DMS53 treated with DMSO at 0.1 percent for 48 hours (cell line): ENCODE results near the gene PI4K2B.
A peak's percentile ranks its signal among the peaks of the same experiment; 100 is the strongest.
"Not testable (repeated sequence)": the region's sequence is repeated elsewhere in the genome, so short reads cannot be mapped to it uniquely, and the experiment has no call there.

Experiments used
- DNase-seq: peaks from one replicate; lab custom pipeline; 2025; ENCODE audit not compliant: unreplicated experiment; lab: John Stamatoyannopoulos, UW

PI4K2B gene

DNA sequence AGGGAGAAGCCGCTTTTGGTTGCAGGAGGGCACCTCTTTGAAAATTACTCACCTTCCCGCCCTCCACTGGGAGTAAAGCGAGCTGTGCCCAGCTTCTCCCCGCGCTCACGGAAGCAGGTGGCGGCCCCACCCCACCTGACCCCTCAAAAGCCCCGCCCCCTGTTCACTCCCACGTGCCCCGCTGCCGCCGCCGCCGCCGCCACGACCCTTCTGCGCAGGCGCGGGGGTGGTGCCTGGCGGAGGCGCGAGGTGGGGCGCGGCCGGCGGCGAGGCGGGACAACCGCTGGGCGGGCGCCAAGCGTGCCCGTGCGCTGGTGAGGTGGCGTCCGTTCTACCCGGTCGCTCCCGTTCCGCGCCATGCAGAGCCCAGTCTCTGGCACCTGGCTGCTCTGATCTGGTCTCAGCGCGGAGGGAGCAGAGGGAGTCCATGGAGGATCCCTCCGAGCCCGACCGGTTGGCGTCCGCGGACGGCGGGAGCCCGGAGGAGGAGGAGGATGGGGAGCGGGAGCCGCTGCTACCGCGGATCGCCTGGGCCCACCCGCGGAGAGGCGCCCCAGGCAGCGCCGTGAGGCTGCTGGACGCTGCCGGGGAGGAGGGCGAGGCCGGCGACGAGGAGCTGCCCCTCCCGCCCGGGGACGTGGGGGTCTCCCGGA is at the start of gene PI4K2B:
Gene PI4K2B, plus strand, starts transcription at position 297 of the 653 bp plus-strand sequence. Its CDS starts 131 bp downstream, at position 428.
- peak; percentile 93 for DNase-seq

DNA sequence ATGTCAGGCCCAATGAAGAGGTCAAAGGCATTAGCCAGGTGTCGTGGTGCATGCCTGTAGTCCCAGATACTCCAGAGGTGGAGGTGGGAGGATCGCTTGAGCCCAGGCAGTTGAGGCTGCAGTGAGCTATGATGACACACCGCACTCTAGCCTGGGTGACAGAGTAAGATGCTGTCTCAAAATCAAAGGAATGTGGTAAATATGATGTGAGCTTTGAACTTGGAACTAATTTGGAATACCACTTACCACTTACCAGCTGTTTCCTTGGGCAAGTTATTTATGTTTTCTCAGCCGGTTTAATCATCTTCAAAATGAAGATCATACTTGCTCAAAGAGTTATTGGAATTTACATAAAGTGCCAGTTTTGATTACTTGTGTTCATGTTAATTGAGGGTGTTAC is 49.8 kb upstream of the PI4K2B start:
- DNase-seq: no peak

DNA sequence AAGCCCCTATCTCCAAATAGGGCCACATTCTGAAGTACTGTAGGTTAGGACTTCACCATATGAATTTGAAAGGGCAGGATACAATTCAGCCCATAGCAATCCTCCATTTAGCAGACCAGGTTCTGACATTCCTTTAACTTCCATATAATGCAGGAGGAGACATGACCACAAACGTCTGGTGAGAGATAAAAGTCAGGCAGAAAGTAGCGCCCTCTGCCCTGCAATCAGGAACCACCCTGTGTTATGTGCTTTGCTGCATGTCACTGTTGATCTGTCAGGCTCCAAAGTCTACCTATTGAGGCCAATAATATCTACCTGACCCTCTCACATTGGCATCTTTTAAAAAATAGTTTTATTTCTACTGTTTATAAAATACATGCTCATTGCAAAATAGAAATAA is 43.4 kb upstream of the PI4K2B start:
- DNase-seq: no peak

DNA sequence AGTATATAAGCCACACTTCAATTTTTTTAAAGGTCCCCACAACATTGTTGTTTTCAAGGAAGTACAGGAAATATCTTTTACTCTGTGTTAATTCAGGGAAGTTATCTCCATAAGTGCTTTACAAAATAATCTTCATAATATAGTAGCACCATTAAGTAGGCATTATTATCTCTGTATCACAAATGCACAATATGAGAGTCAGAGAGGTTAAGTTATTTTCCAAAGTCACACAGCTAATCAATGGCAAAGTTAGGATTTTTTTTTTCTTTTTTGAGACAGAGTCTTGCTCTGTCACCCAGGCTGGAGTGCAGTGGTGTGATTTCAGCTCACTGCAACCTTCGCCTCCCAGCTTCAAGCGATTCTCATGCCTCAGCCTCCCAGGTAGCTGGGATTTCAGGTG is 35.1 kb upstream of the PI4K2B start:
- DNase-seq: no peak

DNA sequence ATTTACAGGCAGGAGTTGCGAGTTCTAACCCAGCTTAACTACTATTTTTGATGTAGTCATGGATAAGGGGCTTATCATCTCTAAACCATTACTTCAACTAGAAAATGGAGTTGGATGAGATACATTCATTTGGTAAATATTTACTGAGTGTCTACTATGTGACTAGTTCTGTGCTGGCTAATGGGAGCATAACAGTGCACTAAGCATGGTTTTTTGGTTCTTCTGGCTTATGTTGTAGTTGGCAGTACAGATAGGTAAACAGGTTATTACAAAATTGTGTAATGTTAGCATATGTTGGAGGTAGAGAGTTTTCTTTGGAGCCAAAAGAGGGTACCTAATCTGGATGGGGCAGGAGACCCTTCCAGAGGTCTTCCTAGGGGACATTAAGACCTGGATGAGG is 25.8 kb upstream of the PI4K2B start:
- no peak for DNase-seq

DNA sequence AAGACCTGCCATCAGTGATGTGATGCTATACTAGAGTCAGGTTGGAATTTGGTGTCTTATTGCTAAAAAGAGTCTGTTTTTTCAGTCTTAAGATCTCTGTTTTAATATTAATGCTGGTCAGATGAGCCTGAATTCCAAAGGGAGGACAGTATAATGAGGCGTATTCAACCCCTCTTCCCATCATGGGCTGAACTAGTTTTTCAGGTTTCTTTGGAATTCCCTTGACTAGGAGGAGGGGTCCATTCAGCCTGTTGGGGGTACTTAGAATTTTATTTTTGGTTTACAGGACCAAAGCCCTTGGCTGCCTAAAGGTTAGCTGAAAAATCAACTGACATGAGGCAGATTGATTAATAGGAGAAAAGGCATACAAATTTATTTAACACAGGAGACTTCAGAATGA is 24.1 kb upstream of the PI4K2B start:
- no peak for DNase-seq

DNA sequence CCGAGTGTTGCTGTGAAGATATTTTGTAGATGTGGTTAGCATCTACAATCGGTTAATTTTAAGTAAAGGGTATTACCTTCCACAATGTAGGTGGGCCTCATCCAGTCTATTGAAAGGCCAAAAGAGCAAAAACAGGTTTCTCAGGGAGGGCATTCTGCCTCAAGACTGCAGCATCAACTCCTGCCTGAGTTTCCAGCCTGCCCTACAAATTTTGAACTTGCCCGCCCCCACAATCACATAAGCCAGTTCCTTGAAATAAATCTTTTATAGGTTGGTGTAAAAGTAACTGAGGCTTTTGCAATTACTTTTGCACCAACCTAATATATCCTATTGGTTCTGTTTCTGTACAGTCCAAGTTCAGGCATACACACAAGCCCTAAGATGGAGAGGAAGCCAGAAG is 22.1 kb upstream of the PI4K2B start:
- DNase-seq: no peak

DNA sequence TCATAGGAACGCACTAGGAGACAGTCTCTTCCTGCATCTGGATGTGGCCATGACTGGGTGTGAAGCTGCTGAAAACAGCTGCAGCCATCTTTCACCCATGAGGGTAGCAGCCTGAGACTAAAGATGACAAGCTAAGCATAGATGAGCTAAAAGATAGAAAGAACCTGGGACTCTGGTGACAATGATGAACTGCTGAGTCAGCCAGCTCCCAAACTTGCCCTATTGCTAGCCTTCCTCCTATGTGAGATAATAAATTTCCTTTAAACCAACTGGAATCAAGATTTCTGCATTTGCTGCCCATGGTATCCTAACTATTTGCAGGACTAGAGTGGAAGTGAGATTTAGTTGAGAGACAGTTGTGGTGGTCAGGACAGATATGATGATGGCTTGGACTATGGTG is 21.0 kb upstream of the PI4K2B start:
- DNase-seq: no peak

DNA sequence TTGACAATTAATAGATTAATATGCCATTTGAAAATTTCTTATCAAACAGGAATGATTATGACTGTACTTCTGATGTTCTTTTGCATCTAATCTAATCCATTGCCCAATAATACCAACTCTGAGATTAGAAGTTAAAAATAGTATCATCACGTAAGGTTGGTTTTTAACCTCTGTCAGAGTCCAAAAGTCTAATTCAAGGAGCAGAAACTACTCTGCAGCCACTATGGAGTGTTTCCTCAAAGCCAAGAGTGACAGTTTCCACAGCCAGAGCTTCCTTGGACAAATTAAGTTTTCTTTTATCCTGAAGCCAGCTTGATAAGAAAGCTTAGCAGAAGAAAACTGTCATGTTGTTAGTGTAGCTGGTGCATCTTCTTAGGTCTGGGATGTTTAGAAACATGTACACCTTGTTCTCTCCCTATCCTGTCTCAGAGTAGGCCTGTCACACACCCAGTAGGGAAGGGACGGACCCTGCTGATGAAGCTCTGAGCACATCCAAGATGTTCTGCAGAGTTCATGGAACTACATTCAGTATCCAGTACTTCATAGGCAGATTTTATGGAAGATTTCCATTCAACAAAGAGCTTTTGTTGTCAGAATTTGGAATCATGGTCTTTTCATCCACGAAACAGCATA is 20.4 kb upstream of the PI4K2B start:
- DNase-seq: no peak

DNA sequence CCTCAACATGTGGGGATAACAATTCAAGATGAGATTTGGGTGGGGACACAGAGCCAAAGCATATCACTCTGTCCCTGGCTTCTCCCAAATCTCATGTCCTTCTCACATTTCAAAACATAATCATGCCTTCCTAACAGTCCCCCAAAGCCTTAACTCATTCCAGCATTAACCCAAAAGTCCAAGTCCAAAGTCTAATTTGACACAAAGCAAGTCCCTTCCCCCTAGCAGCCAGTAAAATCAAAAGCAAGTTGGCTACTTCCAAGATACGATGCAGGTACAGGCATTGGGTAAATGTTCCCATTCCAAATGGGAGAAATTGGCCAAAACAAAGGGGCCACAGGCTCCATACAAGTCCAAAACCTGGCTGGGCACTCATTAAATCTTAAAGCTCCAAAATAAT is 19.1 kb upstream of the PI4K2B start:
- not testable (repeated sequence) for DNase-seq

DNA sequence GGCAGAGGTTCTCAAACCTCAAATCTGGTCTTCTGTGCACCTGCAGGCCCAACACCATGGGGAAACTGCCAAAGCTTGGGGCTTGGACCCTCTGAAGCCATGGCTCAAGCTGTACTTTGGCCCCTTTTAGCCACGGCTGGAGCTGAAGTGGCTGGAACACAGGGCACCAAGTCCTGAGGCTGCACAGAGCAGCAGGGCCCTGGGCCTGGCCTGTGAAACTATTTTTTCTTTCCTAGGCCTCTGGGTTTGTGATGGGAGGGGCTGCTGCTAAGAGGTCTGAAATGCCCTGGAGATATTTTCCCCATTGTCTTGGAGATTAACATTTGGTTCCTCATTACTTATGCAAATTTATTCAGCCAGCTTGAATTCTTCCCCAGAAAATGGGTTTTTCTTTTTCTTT is 18.3 kb upstream of the PI4K2B start:
- no peak for DNase-seq

DNA sequence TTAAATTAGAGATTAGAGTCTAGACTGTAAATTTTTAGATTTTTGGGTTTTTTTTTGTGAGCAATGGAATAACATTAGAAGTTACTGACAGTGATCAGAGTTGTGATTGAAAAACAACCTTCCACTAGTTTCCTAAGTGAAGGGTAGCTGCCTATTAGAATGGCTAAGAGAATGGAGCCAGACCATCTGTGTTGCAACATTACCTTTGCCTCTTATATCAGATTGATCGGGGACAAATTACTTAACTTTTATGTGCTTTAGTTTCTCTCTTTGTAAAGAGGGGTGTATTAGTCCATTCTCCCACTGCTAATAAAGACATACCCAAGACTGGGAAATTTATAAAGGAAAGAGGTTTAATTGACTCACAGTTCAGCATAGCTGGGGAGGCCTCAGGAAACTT is 12.5 kb upstream of the PI4K2B start:
- DNase-seq: no peak

DNA sequence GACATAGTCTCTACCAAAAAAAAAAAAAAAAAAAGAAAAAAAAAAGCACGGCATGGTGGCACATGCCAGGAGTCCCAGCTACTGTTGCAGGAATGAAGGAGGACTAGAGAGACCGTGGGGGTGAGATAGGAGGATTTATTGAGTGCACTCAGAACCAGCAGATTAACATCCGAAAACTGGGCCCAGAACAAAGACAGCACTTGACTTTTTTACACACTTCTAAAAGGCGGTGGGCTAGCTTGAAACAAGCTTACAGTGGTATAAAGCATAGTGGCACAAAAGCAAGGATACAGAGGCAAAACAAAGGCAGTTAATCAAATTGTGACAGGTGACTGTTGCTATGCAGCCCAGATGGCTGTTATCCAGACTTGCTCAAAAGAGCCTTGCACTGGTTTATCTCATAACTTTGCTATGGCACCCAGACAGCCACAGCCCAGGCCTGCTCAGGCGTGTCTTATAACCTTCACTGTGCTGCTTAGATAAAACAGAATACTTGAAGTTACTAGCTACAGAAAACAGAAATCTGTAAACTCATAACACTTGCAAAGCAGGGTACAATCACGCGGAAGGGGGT is 9.9 kb upstream of the PI4K2B start:
- DNase-seq: no peak

DNA sequence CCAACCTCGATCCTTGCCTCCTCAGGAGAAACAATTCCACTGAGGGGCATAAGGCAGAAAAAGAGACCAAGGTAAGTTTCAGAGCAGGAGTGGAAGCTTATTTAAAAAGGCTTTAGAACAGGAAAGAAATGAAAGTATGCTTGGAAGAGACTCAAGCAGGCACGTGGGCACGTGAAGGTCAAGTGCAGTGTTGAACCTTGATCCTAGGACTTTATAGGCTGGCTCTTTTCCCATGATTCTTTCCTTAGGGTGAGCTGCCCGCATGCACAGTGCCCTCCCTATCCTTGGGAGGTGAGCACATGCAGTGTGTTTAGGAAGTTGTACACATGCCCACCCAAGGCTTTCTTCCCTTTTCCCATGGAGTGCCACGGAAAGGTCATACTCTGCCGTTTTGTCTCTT is 4.0 kb upstream of the PI4K2B start:
- no peak for DNase-seq

DNA sequence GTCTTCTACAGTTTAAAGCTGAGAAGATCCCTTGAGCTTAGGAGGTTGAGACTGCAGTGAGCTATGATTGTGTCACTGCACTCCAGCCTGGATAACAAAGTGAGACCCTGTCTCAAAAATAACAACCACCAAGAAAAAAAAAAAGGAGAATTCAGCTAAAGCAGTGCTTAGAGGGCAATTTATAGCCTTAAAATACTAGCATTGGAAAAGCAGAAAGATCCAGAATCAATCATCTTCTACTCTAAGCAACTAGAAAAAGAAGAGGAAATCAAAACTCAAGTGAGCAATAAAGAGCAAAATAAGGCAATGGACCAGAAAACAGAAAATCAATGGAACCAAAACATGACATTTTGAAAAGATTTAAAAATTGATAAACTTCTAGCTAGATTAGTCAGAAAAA is 639 bp upstream of the PI4K2B start:
- no peak for DNase-seq

DNA sequence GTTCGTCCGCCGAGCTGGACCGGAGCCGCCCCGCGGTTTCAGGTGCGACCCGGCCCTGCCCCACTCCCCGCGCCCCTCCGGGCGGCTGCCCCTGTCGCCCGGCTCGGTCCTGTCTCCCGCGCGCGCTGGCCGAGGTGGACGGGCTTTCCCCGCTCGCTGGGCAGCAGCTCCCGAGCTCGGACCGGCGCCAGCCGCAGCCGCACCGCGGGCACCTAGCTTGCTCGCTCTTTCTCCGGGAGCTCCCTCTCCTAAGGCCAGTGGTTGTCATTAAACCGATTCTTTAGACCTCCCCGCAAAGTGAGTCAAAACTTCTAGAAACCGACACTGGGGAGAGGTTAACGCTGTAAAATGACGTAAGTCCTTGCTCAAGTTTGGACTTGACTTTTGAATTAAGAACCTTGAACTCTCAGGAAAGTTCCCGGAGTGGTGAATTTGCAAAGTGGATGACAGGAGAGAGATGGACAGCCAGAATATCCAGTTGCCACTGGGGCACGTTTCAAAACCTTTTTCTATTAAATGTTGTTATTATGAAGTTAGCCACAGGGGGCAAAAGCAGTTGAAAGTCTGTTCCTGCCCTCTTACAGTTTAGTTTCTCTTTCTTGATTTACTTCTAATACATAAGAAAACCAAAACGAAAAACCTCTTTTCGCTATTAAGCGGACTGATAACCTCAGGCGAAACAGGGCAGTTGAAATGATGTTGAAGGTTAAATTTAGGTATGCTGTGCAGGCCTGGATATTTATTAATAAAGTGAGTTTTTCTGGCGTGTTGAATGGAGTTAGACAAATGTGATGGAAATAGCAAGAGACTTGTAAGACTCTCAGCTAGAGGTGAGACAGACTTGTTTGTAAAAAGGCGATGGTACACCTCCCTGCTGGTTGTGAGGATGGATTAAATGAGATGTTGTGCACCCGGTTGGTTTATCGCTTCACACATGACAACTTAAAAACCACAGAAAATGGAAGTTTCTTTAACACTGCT is 847 bp downstream of the PI4K2B start:
- DNase-seq: peak; percentile 74

DNA sequence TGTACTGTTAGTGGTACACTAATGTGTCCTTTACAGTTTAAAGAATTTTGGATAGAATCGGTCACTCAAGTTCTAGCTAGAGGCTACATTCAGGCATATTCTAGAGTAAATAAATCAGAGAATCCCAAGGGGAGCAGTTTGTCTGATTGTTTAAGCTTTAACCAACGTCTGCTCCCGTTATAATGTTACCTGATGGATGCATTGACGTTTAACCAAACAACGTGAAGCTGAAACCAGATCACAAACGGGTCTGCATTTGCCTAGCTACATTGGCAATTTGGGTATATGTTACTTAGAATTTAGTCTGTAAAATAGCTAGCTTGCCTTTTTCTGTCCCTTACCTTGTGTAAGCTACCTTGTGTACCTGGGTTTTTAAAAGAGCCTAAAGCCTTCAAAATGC is 1.6 kb downstream of the PI4K2B start:
- no peak for DNase-seq

DNA sequence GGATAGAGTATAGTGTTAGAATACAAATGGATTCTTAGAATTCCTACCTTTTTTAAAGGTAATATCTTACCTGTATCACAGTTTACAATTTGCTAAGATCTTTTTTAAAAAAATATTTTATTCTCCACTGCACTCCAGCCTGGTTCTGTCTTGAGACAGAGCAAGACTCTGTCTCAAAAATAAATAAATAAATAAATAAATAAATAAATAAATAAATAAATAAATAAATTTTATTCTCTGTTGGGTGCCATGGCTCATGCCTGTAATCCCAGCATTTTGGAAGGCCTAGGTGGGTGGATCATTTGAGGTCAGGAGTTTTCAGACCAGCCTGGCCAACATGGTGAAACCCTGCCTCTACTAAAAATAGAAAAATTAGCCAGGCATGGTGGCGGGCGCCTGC is 2.2 kb downstream of the PI4K2B start:
- not testable (repeated sequence) for DNase-seq

DNA sequence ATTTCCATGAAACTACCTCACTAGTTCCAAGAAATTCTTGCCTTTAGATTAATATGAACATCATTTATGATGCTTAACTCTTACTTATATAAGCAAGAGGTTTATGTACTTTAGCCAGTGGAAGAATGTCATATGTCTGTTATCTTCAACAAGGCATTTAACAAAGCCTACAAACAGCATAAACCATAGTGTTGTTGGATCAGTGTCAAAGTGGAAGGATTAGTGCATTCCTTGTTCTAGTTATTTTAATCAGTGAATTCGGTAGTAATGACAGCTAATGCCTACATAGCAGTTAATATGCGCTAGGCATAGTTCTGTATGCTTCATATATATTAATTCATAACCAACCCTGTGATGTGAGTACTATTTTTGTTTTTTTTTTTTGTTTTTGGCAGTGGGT is 3.1 kb downstream of the PI4K2B start:
- no peak for DNase-seq

DNA sequence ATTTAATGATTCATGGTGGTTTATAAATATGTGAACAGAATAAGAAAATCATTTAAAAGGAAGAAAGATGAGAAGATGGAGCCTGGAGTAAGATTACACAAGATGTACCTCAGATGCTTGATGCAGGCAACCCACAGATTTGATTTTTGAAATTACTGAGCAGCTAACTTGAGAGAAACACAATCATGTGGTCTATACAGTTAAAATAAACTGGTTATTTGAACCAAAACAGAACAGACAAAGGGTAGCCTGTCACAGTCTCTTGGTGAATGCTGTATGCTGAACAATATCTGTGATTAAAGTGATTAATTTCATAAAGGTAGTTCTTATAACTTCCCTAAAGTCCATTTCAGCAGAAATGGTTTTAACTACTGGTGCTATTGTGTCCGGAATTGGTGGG is 4.2 kb downstream of the PI4K2B start:
- no peak for DNase-seq

DNA sequence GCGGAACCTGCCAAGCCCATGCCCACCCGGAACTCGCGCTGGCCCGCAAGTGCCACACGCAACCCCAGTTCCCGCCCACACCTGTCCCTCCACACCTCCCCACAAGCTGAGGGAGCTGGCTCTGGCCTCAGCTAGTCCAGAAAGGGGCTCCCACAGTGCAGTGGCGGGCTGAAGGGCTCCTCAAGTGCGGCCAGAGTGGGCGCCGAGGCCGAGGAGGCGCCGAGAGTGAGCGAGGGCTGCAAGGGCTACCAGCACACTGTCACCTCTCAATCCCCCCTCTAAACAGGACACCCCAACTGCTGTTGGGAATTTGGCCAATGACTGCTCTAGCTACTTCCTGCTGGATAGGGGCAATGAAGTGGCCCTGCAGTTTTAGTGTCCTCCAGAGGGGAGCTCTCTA is 5.7 kb downstream of the PI4K2B start:
- DNase-seq: not testable (repeated sequence)
